ENCODE results near the gene BMAL1.

DNA sequence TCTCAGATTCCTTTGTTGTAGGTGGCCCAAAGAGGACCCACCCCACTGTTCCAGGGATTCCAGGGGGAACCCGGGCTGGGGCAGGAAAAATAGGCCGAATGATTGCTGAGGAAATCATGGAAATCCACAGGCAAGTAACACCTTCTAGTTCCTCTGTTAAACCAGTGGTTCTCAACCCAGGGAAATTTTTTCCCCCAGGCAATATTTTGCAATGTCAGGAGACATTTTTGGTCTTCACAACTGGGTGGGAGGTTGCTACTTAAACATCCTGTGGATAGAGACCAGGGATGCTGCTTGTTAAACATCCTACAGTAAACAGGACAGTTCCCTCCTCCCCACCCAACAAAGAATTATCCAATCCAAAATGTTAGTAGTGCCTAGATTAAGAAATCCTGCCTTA is 100.7 kb downstream of the BMAL1 start:
- TF ChIP-seq HDAC2 (IDR thresholded peaks at IDR 0.05; ENCODE audit: borderline replicate concordance in 1 of 2, low read depth in 2 of 2, low read length in 2 of 2), result no peak
- TF ChIP-seq KDM5A (IDR thresholded peaks at IDR 0.05; ENCODE audit: low read length), result no peak
- no peak for TF ChIP-seq RXRA (IDR thresholded peaks at IDR 0.05; ENCODE audit: insufficient read depth, low read depth, low read length)

Data from H1 (cell line).